Keratinocyte (primary cell): Measurements from ENCODE around the gene OVCH1. TPM values are rescaled to one million over a fixed set of nuclear protein-coding genes. Genes with fewer than 3 reads are reported as not detected.
"Not testable (repeated sequence)": the region's sequence is repeated elsewhere in the genome, so short reads cannot be mapped to it uniquely, and the experiment has no call there.

Experiments used
- DNase-seq: peaks from one replicate; pipeline ENCODE4 v3.0.0-alpha.2; 2011; ENCODE audit warnings: low read depth, missing footprints, low spot score
- FAIRE-seq: peaks from 2 replicates; lab custom pipeline; 2011; peaks lifted over from hg19 to GRCh38; lab: Jason Lieb, UNC
- H2AFZ ChIP-seq: 2 replicates; pipeline ENCODE4 v1.6.0; 2012; ENCODE audit warnings: low read length, control low read depth, inconsistent platforms; ENCODE audit not compliant: control insufficient read depth
- H3K27ac ChIP-seq: 2 replicates; pipeline ENCODE4 v1.5.1; 2011; ENCODE audit warnings: low read length; ENCODE audit not compliant: control insufficient read depth, insufficient read depth
- H3K27me3 ChIP-seq: 3 replicates; pipeline ENCODE4 v1.6.0; 2011; ENCODE audit warnings: low read length; ENCODE audit not compliant: control insufficient read depth, insufficient read depth; ENCODE audit errors: extremely low read depth
- H3K36me3 ChIP-seq, 2 experiments: 2 replicates in 1 of 2; 3 replicates in 1 of 2; pipeline ENCODE4 v1.5.1; 2011; ENCODE audit warnings: low read length in 2 of 2, mild to moderate bottlenecking in 1 of 2; ENCODE audit not compliant: control insufficient read depth in 2 of 2, insufficient read depth in 2 of 2; ENCODE audit errors: extremely low read depth in 1 of 2
- H3K4me1 ChIP-seq: 3 replicates; pipeline ENCODE4 v1.5.1; 2011; ENCODE audit warnings: low read length; ENCODE audit not compliant: control insufficient read depth, insufficient read depth; ENCODE audit errors: extremely low read depth
- H3K4me2 ChIP-seq: 3 replicates; pipeline ENCODE4 v1.6.0; 2011; ENCODE audit warnings: low read depth, low read length; ENCODE audit not compliant: control insufficient read depth, insufficient read depth; ENCODE audit errors: extremely low read depth
- H3K4me3 ChIP-seq, 3 experiments: fragments of 200-600 bp in 1 of 3; sonication (generic) in 1 of 3; 2 replicates in 2 of 3; 3 replicates in 1 of 3; pipeline ENCODE4 v1.5.1; 2011 to 2016; ENCODE audit warnings: low read length in 3 of 3, mild to moderate bottlenecking in 3 of 3, control low read depth in 2 of 3, inconsistent platforms in 1 of 3, low read depth in 1 of 3, mixed read lengths in 1 of 3, mixed run types in 1 of 3, moderate library complexity in 1 of 3; ENCODE audit not compliant: control insufficient read depth in 2 of 3, insufficient read depth in 2 of 3; ENCODE audit errors: extremely low read depth in 1 of 3
- H3K79me2 ChIP-seq: 2 replicates; pipeline ENCODE4 v1.6.0; 2012; ENCODE audit warnings: low read length; ENCODE audit not compliant: control insufficient read depth, insufficient read depth
- H3K9ac ChIP-seq: 3 replicates; pipeline ENCODE4 v1.6.0; 2011; ENCODE audit warnings: low read length; ENCODE audit not compliant: control insufficient read depth, insufficient read depth; ENCODE audit errors: extremely low read depth
- H3K9me1 ChIP-seq: 3 replicates; pipeline ENCODE4 v1.6.0; 2011; ENCODE audit warnings: low read length; ENCODE audit not compliant: control insufficient read depth, insufficient read depth; ENCODE audit errors: extremely low read depth
- H3K9me3 ChIP-seq: 2 replicates; pipeline ENCODE4 v1.5.1; 2012; ENCODE audit warnings: low read depth, low read length; ENCODE audit not compliant: control insufficient read depth
- H4K20me1 ChIP-seq: 3 replicates; pipeline ENCODE4 v1.6.0; 2011; ENCODE audit warnings: low read length; ENCODE audit not compliant: control insufficient read depth, insufficient read depth; ENCODE audit errors: extremely low read depth
- CTCF ChIP-seq, 3 experiments: IDR thresholded peaks in 1 of 3; conservative IDR thresholded peaks in 1 of 3; optimal IDR thresholded peaks in 1 of 3; 2 replicates in 2 of 3; 3 replicates in 1 of 3; pipeline versions ENCODE3 to v1.5.1; 2011; ENCODE audit warnings: low read length in 3 of 3, mild to moderate bottlenecking in 3 of 3, moderate library complexity in 2 of 3, control low read depth in 1 of 3, inconsistent platforms in 1 of 3; ENCODE audit not compliant: insufficient read depth in 2 of 3; ENCODE audit errors: extremely low read depth in 1 of 3
- EZH2 ChIP-seq: IDR thresholded peaks from one replicate; pipeline ENCODE4 v1.6.1; 2012; ENCODE audit warnings: inconsistent platforms, mild to moderate bottlenecking, low read length, moderate library complexity
- dilution Hi-C: fragments of 300-500 bp; cut with MboI; formaldehyde crosslinking; loops from one replicate; pipeline ENCODE4 v1.7.0; 2020; ENCODE audit warnings: low sequenced_read_pairs; ENCODE audit not compliant: extremely low pct_ligation_motif_present
- polyA plus RNA-seq, 5 experiments: library from polyadenylated mRNA; depleted of rRNA in 3 of 5; stranded (reverse) in 3 of 5; stranded (forward) in 1 of 5; unstranded in 1 of 5; fragments of >200 nt; gene quantifications; 1 replicate in 1 of 5; 2 replicates in 3 of 5; 3 replicates in 1 of 5; pipeline versions ENCODE4 v1.2.1 to v1.2.3, GENCODE V29; 2011 to 2012; ENCODE audit warnings: missing spikeins in 2 of 5, low read depth in 1 of 5, low replicate concordance in 1 of 5

Gene OVCH1
- polyA plus RNA-seq, 1 donor (not counting 4 experiments of a cell fraction or from before 2014, with no cell fraction given), result 0.04 TPM

DNA sequence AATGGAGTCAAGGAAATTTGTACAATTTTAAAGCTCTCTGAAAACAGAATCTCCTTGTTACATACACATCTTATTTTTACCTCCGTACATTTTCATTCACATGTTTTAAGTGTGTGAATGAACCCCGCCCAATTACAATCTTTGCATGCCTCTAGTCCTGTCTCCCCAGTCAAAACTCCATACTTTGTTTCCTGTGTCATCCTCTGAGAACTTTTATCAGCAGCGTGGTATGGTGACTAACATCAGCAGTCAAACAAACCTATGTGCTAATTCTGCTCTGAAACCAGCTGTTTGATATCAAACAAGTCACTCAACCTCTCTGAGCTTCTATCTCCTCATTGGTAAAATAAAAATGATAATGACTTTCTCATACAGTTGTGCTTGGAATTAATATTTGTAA, 100.7 kb downstream of the OVCH1 start:
- no peaks in the 10 kb centered on the region for H4K20me1 ChIP-seq
- H3K4me2 ChIP-seq, result no peak overlapping the region
- H3K9me3 ChIP-seq, result no peaks in the 10 kb centered on the region
- H3K36me3 ChIP-seq, result no peaks in the 10 kb centered on the region
- peak; percentile 58 for FAIRE-seq
- H3K27me3 ChIP-seq, result no peaks in the 10 kb centered on the region
- H3K4me1 ChIP-seq, result no peaks in the 10 kb centered on the region
- DNase-seq, result no peak
- H2AFZ ChIP-seq, result no peak overlapping the region
- no peak overlapping the region for H3K9ac ChIP-seq
- H3K79me2 ChIP-seq, result no peaks in the 10 kb centered on the region
- dilution Hi-C loops, result no loop called here
- no peak overlapping the region for H3K4me3 ChIP-seq
- no peaks in the 10 kb centered on the region for H3K9me1 ChIP-seq
- no peak for TF ChIP-seq CTCF (optimal IDR thresholded peaks at IDR 0.05 in 1 of 3, IDR thresholded peaks at IDR 0.05 in 1 of 3, conservative IDR thresholded peaks at IDR 0.05 in 1 of 3; ENCODE audit: extremely low read depth in 1 of 3, insufficient read depth in 2 of 3, low read length in 3 of 3)
- no peak overlapping the region for H3K27ac ChIP-seq

GRCh38 chr12:29395356-29395755, 102.1 kb downstream of the OVCH1 start:
- Histone ChIP-seq H4K20me1 (no peaks in the 10 kb centered on the region), H2AFZ (no peak overlapping the region), H3K9me3 (no peaks in the 10 kb centered on the region), H3K36me3 (no peaks in the 10 kb centered on the region), H3K9ac (no peak overlapping the region), H3K4me1 (no peaks in the 10 kb centered on the region), H3K4me3 (no peak overlapping the region), H3K4me2 (no peak overlapping the region), H3K79me2 (no peaks in the 10 kb centered on the region), H3K27me3 (no peaks in the 10 kb centered on the region), H3K9me1 (no peaks in the 10 kb centered on the region), H3K27ac (no peak overlapping the region)
- dilution Hi-C loops, result no loop called here
- TF ChIP-seq EZH2 (no peak), CTCF (optimal IDR thresholded peaks at IDR 0.05 in 1 of 3, IDR thresholded peaks at IDR 0.05 in 1 of 3, conservative IDR thresholded peaks at IDR 0.05 in 1 of 3; ENCODE audit: extremely low read depth in 1 of 3, insufficient read depth in 2 of 3, low read length in 3 of 3) (no peak)
- no peak for DNase-seq
- FAIRE-seq, result no peak

- H3K27me3 ChIP-seq, dilution Hi-C loops, H3K79me2 ChIP-seq, FAIRE-seq, H3K9ac ChIP-seq, H3K9me1 ChIP-seq, H3K27ac ChIP-seq, H3K4me3 ChIP-seq, H4K20me1 ChIP-seq, DNase-seq, H2AFZ ChIP-seq, H3K9me3 ChIP-seq, H3K4me1 ChIP-seq, H3K4me2 ChIP-seq, H3K36me3 ChIP-seq: not testable (repeated sequence)
Measured at GRCh38 chr12:29390419-29390818, 107.1 kb downstream of the OVCH1 start.
